ENCODE measurements around the gene BAG5.

BAG5 gene

GRCh38 chr14:103545915-103546651, 16.4 kb downstream of the BAG5 start:
- no peak for TF ChIP-seq EZH2phosphoT487 (conservative IDR thresholded peaks at IDR 0.05; ENCODE audit: low read length)
- TF ChIP-seq CTCF (IDR thresholded peaks at IDR 0.05; ENCODE audit: insufficient read depth, low read length, poor library complexity, severe bottlenecking), result no peak

GRCh38 chr14:103545219-103545914, 17.1 kb downstream of the BAG5 start:
- Histone ChIP-seq H3K36me3 (ENCODE audit: low read length) (no peaks in the 10 kb centered on the region), H3K4me2 (ENCODE audit: low read depth, low read length, poor library complexity, severe bottlenecking) (no peak overlapping the region), H3K4me3 (ENCODE audit: insufficient read depth, low read length, poor library complexity, severe bottlenecking) (no peak overlapping the region), H3F3A (ENCODE audit: insufficient read depth) (no peaks in the 10 kb centered on the region), H3K79me2 (ENCODE audit: insufficient read depth, low read length) (no peaks in the 10 kb centered on the region), H3K9ac (ENCODE audit: low read length) (no peak overlapping the region), H3K27me3 (ENCODE audit: low read length) (no peaks in the 10 kb centered on the region), H4K20me1 (ENCODE audit: low read depth, low read length) (no peaks in the 10 kb centered on the region), H3K27ac (ENCODE audit: low read depth, low read length) (no peak overlapping the region), H3K9me2 (replicated peaks; ENCODE audit: insufficient read depth, low read length) (no peaks in the 10 kb centered on the region), H2AFZ (ENCODE audit: low read depth, low read length, severe bottlenecking) (no peak overlapping the region), H3K9me3 (ENCODE audit: insufficient read depth, low read length) (no peaks in the 10 kb centered on the region)
- TF ChIP-seq CTCF (IDR thresholded peaks at IDR 0.05; ENCODE audit: insufficient read depth, low read length, poor library complexity, severe bottlenecking) (no peak), EZH2phosphoT487 (conservative IDR thresholded peaks at IDR 0.05; ENCODE audit: low read length) (no peak)

More at GRCh38 chr14:103545915-103546651, 16.4 kb downstream of the BAG5 start:
- Histone ChIP-seq H3K9me3 (ENCODE audit: insufficient read depth, low read length) (no peaks in the 10 kb centered on the region), H3K4me3 (ENCODE audit: insufficient read depth, low read length, poor library complexity, severe bottlenecking) (no peak overlapping the region), H3F3A (ENCODE audit: insufficient read depth) (no peaks in the 10 kb centered on the region), H3K4me2 (ENCODE audit: low read depth, low read length, poor library complexity, severe bottlenecking) (no peak overlapping the region), H4K20me1 (ENCODE audit: low read depth, low read length) (no peaks in the 10 kb centered on the region), H3K27me3 (ENCODE audit: low read length) (no peaks in the 10 kb centered on the region), H3K36me3 (ENCODE audit: low read length) (no peaks in the 10 kb centered on the region), H2AFZ (ENCODE audit: low read depth, low read length, severe bottlenecking) (no peak overlapping the region), H3K27ac (ENCODE audit: low read depth, low read length) (no peak overlapping the region), H3K9ac (ENCODE audit: low read length) (no peak overlapping the region), H3K79me2 (ENCODE audit: insufficient read depth, low read length) (no peaks in the 10 kb centered on the region), H3K9me2 (replicated peaks; ENCODE audit: insufficient read depth, low read length) (no peaks in the 10 kb centered on the region)

- H2AFZ ChIP-seq (ENCODE audit: low read depth, low read length, severe bottlenecking), result no peak overlapping the region
- H3K79me2 ChIP-seq (ENCODE audit: insufficient read depth, low read length), result no peaks in the 10 kb centered on the region
- no peaks in the 10 kb centered on the region for H4K20me1 ChIP-seq (ENCODE audit: low read depth, low read length)
- no peaks in the 10 kb centered on the region for H3F3A ChIP-seq (ENCODE audit: insufficient read depth)
- no peak overlapping the region for H3K9ac ChIP-seq (ENCODE audit: low read length)
- no peaks in the 10 kb centered on the region for H3K9me3 ChIP-seq (ENCODE audit: insufficient read depth, low read length)
- H3K9me2 ChIP-seq (replicated peaks; ENCODE audit: insufficient read depth, low read length), result no peaks in the 10 kb centered on the region
- no peak overlapping the region for H3K4me3 ChIP-seq (ENCODE audit: insufficient read depth, low read length, poor library complexity, severe bottlenecking)
- no peaks in the 10 kb centered on the region for H3K36me3 ChIP-seq (ENCODE audit: low read length)
- no peak overlapping the region for H3K27ac ChIP-seq (ENCODE audit: low read depth, low read length)
- H3K27me3 ChIP-seq (ENCODE audit: low read length), result no peaks in the 10 kb centered on the region
- no peak overlapping the region for H3K4me2 ChIP-seq (ENCODE audit: low read depth, low read length, poor library complexity, severe bottlenecking)
- TF ChIP-seq EZH2phosphoT487 (conservative IDR thresholded peaks at IDR 0.05; ENCODE audit: low read length) (no peak), CTCF (IDR thresholded peaks at IDR 0.05; ENCODE audit: insufficient read depth, low read length, poor library complexity, severe bottlenecking) (no peak)
Observed at GRCh38 chr14:103544388-103545218, 17.9 kb downstream of the BAG5 start.

Data from SU-DHL-6 (cell line).